ENCODE measurements around the gene MS4A18.
"Not testable (repeated sequence)": the region's sequence is repeated elsewhere in the genome, so short reads cannot be mapped to it uniquely, and the experiment has no call there.

DNA sequence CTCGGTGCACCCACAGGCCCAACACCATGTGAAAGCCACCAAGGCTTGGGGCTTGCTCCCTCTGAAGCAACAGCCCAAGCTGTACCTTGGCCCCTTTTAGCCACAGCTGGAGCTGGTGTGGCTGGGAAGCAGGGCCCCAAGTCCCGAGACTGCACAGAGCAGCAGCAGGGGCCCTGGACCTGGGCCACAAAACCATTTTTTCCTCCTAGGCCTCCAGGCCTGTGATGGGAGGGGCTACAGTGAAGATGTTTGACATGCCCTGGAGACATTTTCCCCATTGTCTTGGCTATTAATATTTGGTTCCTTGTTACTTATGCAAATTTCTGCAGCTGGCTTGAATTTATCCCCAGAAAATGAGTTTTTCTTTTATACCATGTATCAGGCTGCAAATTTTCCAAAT, 46.3 kb upstream of the MS4A18 start:
- TF ChIP-seq, protein P1, sequence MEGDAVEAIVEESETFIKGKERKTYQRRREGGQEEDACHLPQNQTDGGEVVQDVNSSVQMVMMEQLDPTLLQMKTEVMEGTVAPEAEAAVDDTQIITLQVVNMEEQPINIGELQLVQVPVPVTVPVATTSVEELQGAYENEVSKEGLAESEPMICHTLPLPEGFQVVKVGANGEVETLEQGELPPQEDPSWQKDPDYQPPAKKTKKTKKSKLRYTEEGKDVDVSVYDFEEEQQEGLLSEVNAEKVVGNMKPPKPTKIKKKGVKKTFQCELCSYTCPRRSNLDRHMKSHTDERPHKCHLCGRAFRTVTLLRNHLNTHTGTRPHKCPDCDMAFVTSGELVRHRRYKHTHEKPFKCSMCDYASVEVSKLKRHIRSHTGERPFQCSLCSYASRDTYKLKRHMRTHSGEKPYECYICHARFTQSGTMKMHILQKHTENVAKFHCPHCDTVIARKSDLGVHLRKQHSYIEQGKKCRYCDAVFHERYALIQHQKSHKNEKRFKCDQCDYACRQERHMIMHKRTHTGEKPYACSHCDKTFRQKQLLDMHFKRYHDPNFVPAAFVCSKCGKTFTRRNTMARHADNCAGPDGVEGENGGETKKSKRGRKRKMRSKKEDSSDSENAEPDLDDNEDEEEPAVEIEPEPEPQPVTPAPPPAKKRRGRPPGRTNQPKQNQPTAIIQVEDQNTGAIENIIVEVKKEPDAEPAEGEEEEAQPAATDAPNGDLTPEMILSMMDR (IDR thresholded peaks at IDR 0.05) = not testable (repeated sequence)
- not testable (repeated sequence) for TF ChIP-seq ZNF138 (CRISPR knock-in tag; conservative IDR thresholded peaks at IDR 0.05); E2F5 (CRISPR knock-in tag; IDR thresholded peaks at IDR 0.05); RORB (CRISPR knock-in tag; IDR thresholded peaks at IDR 0.05); GTF2I (CRISPR knock-in tag; conservative IDR thresholded peaks at IDR 0.05)
